DMS153 (cell line): ENCODE results near the gene PIK3R4.

Experiments used
- DNase-seq: peaks from one replicate; lab custom pipeline; 2025; lab: John Stamatoyannopoulos, UW

The PIK3R4 gene

GRCh38 chr3:130741946-130742610, 4.6 kb downstream of the PIK3R4 start:
- DNase-seq = no peak

DNA sequence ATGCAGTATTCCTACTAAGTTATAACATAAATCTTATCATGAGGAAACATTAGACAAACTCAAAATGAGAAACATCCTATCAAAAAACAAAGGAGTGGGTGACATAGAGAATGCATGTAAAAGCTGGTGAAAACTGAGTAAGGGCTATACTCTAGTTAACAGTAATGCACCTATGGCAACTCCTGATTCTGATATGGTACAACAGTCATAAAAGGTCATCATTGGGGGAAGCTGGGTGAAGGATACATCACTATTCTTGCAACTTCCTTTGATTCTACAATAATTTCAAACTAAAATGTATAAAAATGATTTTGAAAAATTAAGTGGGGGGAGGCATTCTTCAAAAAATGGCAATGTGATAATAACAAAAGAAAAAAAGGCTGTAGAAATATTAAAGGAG, 6.8 kb downstream of the PIK3R4 start:
- DNase-seq = no peak

GRCh38 chr3:130738241-130738640, 8.4 kb downstream of the PIK3R4 start:
- no peak for DNase-seq

DNA sequence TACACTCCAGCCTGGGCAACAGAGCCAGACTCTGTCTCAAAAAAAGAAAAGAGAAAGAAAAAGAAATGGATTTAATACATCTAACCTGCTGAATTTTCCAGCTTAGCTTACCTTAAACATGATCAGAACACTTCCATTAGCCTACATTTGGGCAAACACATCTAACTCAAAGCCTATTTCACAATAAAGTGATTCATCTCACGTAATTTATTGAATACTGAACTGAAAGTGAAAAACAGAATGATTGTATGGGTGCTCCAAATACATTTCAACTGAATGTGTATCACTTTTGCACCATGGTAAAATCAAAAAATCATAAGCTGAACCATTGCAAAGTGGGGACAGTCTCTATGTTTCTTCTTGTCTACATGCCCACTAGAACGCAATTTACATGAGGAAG, 9.0 kb downstream of the PIK3R4 start:
- no peak for DNase-seq

DNA sequence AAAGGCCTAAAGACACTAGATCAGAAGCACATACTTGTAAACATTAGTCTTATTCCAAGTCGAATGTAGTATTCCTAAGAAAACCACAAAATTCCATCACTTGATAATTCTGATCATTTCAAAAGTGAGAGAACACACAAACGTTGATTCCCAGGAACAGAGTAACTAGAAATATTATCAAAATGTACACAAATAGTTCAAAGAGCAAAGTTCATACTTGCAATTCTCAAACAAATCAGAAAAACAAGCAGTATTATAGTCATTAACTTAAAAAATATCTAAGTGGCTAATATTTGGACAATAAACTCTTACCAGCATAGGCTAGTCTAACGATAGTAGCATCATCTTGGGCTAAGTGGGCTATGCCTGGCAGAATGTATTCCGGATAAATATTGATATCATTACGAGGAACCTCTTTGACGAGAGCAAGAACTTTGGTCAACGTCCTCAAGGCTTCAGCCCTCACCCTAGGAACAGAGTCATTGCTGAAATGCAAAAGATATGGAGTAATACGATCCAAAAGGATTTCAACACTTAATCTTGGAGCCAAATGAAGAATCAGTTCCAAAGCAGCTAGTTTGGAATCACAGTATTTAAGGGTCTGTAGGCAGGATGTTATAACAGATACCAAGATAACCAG, 13.3 kb downstream of the PIK3R4 start:
- no peak for DNase-seq

DNA sequence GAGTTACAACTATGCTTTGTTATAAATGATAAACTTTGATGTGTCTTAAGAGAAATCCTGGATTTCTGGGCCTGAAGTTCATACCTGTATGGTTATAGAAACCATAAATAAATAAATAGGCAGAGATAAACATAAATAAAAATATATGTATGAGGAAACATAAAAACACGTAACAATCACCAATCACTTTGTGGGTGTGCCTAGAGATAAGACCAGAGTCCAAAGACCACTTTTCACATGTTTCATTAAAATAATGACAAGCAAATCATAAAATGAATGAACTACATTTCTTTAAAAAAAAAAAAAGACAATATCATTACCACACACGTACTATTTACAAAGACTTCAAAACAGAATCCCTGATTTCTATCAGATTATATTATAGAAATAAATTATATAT, 14.1 kb downstream of the PIK3R4 start:
- no peak for DNase-seq

DNA sequence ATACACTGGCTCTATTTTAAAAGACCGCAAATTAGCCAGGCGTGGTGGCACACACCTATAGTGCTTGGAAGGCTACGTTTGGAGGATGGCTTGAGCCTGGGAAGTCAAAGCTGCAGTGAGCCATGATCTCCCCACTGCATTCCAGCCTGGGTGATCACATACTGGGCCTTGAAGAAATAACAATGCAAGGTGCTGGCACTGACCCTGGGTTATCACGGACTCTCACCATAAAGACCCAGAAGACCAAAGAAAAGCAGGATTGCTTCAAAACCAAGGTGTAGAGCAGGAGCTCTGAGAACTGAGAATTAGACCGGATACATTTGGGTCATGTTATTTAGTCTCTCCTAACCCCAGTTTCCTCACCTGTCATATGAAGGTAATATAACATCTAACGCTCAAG, 14.8 kb downstream of the PIK3R4 start:
- DNase-seq = no peak

DNA sequence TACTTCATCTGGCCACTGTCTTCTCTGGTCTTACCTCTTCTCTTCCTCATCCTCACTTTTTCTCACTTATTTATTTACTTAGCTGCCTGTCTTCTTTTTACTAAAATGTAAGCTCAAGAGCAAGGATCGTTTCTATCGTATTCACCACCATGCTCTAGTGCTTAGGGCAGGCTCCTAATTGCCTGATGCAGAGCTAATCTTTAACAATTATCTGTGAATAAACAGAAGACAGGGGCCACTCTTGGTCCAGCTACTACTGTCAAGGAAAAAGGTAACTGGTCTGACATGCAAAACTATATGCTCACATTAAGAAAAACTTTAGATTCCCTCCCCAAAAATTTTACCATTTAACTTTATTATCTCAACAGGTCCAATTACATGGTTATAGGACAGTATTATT, 17.5 kb downstream of the PIK3R4 start:
- DNase-seq = no peak

GRCh38 chr3:130728037-130728436, 18.6 kb downstream of the PIK3R4 start:
- DNase-seq = no peak

- no peak for DNase-seq
These were observed 20.9 kb downstream of the PIK3R4 start for GRCh38 chr3:130725746-130726145.

GRCh38 chr3:130715616-130716015, 31.0 kb downstream of the PIK3R4 start:
- DNase-seq = no peak

GRCh38 chr3:130712718-130713423, 33.8 kb downstream of the PIK3R4 start:
- DNase-seq = no peak

- DNase-seq = no peak
These were observed 34.9 kb downstream of the PIK3R4 start for GRCh38 chr3:130711565-130712324.

DNA sequence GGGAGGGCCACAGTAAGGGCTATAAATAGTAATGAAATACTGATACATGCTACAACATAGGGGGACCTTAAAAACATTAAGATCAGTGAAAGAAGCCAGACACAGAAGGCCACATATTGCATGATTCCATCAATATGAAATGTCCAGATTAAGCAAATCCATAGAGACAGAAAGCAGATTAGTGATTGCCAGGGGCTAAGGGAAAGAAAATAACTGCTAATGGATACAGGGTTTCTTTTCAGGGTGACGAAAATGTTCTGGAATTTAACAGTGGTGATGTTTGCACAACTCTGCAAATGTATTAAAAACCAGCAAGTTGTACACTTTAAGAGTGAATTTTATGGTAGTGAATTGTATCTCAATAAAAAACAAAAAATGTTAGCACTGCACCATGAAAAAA, 37.0 kb downstream of the PIK3R4 start:
- no peak for DNase-seq

DNA sequence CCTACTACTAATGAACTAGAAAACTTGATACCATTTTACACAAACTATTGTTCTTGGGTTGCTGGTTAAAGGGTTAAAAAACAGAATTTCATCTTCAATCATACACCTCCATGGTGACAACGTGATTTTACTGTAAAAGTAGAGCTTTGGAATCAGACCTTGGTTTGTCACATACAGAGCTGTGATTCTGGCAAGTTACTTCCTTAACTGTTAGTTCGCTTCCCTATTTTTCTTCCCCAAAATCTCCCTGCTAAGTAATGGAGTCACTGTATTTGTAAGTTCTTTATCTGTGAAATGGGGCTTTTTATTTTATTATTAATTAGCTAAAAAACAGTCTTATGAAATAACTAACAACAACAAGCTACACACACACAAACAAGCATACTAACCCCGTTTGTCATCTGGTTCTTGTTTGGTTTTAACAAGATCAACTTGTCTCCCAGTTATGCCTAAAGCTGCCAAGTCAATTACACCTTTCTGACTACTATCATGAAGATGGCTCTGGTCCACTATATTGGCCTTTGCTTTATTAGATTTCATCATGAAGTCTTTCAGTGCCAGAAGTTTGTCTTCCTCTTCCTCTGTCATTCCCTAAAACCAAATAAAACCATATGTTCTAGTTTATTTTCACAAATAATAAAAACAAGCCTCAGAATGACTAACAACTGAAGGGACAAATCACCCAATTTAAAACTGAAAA, 38.6 kb downstream of the PIK3R4 start:
- no peak for DNase-seq

DNA sequence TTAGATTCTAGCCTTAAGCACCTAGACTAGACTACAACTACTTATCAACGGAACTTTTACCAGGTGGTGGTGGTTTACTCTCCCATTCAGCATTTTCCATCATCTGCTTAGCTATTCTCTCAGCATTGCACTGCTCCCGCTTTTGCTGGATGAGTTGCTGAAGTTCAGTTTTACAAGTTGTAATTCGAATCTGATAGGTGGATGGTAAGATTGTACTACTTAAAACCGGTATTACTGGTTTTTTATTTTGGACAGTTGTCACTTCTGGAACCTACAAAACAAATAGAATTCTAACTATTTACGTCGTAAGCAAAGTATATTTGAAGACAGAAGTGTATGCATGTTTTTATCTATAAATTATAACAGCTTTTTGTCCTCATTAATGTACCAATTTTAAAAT, 41.1 kb downstream of the PIK3R4 start:
- peak; percentile 7 for DNase-seq

GRCh38 chr3:130702985-130703384, 43.6 kb downstream of the PIK3R4 start:
- no peak for DNase-seq

GRCh38 chr3:130700541-130700940, 46.1 kb downstream of the PIK3R4 start:
- DNase-seq = no peak

DNA sequence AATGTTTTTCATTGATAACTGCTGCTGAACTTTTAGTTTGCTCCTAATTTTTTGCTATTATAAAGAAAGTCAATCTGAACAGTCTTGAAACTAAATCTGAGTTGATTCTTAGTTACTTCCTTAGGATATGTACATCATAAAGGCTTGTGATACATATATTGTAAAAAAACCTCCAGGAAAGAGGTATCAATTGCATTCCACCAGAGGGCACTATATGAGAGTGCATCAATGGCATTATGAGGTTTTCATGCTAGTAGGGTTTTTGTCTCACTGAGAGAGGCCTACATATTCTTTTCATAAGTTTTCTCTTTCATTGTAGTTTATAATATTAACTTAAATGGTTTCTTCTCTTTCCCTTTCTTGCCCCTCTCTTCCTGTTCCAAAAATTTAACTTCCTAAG, 46.9 kb downstream of the PIK3R4 start:
- no peak for DNase-seq

DNA sequence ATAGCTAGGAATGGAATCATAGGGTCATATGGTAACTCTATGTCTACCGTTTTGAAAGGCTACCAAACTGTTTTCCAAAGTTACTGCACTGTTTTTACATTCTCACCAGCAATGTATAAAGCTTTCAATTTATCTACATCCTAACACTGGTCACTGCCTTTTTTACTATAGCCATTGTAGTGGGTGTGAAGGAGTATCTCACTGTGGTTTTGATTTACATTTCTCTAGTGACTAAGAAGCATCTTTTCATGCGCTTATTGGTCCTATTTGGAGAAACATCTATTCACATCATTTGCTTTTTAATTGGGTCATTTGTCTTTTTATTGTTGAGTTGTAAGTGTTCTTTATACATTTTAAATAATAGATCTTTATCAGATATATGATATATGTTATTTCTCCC, 53.3 kb downstream of the PIK3R4 start:
- DNase-seq = no peak

- DNase-seq = no peak
These were observed 54.2 kb downstream of the PIK3R4 start for GRCh38 chr3:130692455-130692854.
